B cell (primary cell): ENCODE results near the gene DMPK.

ENCODE experiments used
- EZH2 ChIP-seq: IDR thresholded peaks from 2 replicates; pipeline ENCODE4 v1.6.1; 2012; ENCODE audit warnings: borderline replicate concordance, low read depth, mild to moderate bottlenecking, moderate library complexity, low read length; ENCODE audit not compliant: insufficient read depth, poor library complexity, severe bottlenecking
- TF ChIP-seq, protein P1 (sequence below): fragments of 200-600 bp; IDR thresholded peaks from one replicate; pipeline ENCODE4 v1.8.0; 2022; ENCODE audit warnings: antibody characterized with exemption, mild to moderate bottlenecking

DNA sequence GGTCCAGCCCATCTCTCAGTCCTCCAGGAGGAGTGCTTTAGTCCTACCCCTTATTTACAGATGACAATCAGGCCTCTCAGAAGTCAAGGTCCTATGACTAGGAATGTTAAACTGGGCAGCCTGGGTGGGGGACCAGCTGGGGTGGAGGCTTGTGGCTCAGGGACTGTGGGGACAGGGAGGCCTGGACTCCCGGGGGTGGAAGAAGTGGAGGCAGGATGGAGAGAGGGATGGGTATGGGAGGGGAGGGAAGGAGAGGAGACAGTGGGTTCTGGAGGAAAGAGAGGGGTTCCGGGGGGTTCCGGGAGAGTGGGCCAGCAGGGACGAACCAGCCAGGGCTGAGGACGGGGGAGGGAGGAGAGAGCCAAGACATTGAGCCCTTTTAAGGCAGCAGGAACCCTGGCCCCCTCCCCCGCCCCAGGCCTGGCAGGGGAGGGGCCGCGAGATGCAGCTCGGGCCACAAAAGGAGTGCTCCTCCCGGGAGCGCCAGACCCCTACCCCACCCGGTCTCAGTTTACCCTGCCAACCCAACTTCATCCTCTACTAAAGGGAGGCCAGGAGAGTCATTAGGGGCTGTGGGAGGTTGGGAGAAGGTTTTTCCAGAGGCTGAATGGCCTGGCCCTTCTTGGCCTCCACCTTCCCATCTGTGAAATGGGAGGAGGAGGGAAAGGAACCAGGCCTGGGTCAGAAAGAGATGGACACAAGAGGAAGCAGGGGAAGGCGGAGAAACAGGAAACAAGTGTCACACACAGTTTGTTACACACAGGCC, 1.7 kb downstream of the DMPK start:
- no peak for TF ChIP-seq EZH2
- TF ChIP-seq, protein P1, sequence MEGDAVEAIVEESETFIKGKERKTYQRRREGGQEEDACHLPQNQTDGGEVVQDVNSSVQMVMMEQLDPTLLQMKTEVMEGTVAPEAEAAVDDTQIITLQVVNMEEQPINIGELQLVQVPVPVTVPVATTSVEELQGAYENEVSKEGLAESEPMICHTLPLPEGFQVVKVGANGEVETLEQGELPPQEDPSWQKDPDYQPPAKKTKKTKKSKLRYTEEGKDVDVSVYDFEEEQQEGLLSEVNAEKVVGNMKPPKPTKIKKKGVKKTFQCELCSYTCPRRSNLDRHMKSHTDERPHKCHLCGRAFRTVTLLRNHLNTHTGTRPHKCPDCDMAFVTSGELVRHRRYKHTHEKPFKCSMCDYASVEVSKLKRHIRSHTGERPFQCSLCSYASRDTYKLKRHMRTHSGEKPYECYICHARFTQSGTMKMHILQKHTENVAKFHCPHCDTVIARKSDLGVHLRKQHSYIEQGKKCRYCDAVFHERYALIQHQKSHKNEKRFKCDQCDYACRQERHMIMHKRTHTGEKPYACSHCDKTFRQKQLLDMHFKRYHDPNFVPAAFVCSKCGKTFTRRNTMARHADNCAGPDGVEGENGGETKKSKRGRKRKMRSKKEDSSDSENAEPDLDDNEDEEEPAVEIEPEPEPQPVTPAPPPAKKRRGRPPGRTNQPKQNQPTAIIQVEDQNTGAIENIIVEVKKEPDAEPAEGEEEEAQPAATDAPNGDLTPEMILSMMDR: no peak
